SU-DHL-6 (cell line): Measurements from ENCODE around the gene PECR.

Experiments
- H2AFZ ChIP-seq: fragments of 200-600 bp; sonication (generic); 2 replicates; pipeline ENCODE4 v1.6.1; 2014; ENCODE audit warnings: low read depth, mild to moderate bottlenecking, moderate library complexity, mixed read lengths, antibody characterized with exemption, low read length; ENCODE audit not compliant: severe bottlenecking
- H3F3A ChIP-seq: fragments of 200-600 bp; shearing (Covaris generic); 2 replicates; pipeline ENCODE4 v1.6.0; 2016; ENCODE audit warnings: antibody characterized with exemption, mild to moderate bottlenecking; ENCODE audit not compliant: insufficient read depth
- H3K27ac ChIP-seq: fragments of 200-600 bp; sonication (generic); 2 replicates; pipeline ENCODE4 v1.5.1; 2016; ENCODE audit warnings: low read depth, mild to moderate bottlenecking, low read length, moderate library complexity, mixed read lengths
- H3K27me3 ChIP-seq: fragments of 200-600 bp; sonication (generic), shearing (Covaris generic); 2 replicates; pipeline ENCODE4 v1.6.0; 2014; ENCODE audit warnings: mild to moderate bottlenecking, low read length
- H3K36me3 ChIP-seq: fragments of 200-600 bp; sonication (generic); 2 replicates; pipeline ENCODE4 v1.6.1; 2014; ENCODE audit warnings: mild to moderate bottlenecking, low read length, mixed read lengths
- H3K4me2 ChIP-seq: fragments of 300-600, 200-600 bp; shearing (Covaris generic), sonication (generic); 2 replicates; pipeline ENCODE4 v1.6.0; 2014; ENCODE audit warnings: low read length, low read depth, mild to moderate bottlenecking; ENCODE audit not compliant: poor library complexity, severe bottlenecking
- H3K4me3 ChIP-seq: fragments of 200-600 bp; sonication (generic); 2 replicates; pipeline ENCODE4 v1.5.1; 2014; ENCODE audit warnings: antibody characterized with exemption, low read length, mild to moderate bottlenecking, mixed read lengths; ENCODE audit not compliant: insufficient read depth, poor library complexity, severe bottlenecking
- H3K79me2 ChIP-seq: fragments of 200-600 bp; sonication (generic); 2 replicates; pipeline ENCODE4 v1.6.1; 2014; ENCODE audit warnings: mild to moderate bottlenecking, low read length, moderate library complexity; ENCODE audit not compliant: insufficient read depth
- H3K9ac ChIP-seq: fragments of 200-600 bp; sonication (generic); 2 replicates; pipeline ENCODE4 v1.7.0; 2014; ENCODE audit warnings: mild to moderate bottlenecking, low read length
- H3K9me2 ChIP-seq: fragments of 200-600 bp; sonication (generic); replicated peaks from 2 replicates; pipeline ENCODE4 v1.6.1; 2014; ENCODE audit warnings: low read length; ENCODE audit not compliant: insufficient read depth
- H3K9me3 ChIP-seq: fragments of 200-600 bp; sonication (generic); 2 replicates; pipeline ENCODE4 v1.6.1; 2014; ENCODE audit warnings: low read length, mixed read lengths; ENCODE audit not compliant: insufficient read depth
- H4K20me1 ChIP-seq: fragments of 200-600 bp; sonication (generic); 2 replicates; pipeline ENCODE4 v1.6.1; 2014; ENCODE audit warnings: low read depth, mild to moderate bottlenecking, antibody characterized with exemption, low read length, moderate library complexity, mixed read lengths
- EZH2phosphoT487 ChIP-seq: fragments of 200-600 bp; sonication (generic), shearing (Covaris generic); conservative IDR thresholded peaks from 2 replicates; pipeline ENCODE4 v1.6.1; 2018; ENCODE audit warnings: mild to moderate bottlenecking, antibody characterized with exemption, low read length, moderate library complexity, mixed read lengths
- TF ChIP-seq, protein P1 (sequence below): fragments of 200-600 bp; sonication (generic); IDR thresholded peaks from one replicate; pipeline ENCODE4 v1.5.1; 2017; ENCODE audit warnings: antibody characterized with exemption, mild to moderate bottlenecking, low read length, moderate library complexity; ENCODE audit not compliant: insufficient read depth, poor library complexity, severe bottlenecking

PECR gene

DNA sequence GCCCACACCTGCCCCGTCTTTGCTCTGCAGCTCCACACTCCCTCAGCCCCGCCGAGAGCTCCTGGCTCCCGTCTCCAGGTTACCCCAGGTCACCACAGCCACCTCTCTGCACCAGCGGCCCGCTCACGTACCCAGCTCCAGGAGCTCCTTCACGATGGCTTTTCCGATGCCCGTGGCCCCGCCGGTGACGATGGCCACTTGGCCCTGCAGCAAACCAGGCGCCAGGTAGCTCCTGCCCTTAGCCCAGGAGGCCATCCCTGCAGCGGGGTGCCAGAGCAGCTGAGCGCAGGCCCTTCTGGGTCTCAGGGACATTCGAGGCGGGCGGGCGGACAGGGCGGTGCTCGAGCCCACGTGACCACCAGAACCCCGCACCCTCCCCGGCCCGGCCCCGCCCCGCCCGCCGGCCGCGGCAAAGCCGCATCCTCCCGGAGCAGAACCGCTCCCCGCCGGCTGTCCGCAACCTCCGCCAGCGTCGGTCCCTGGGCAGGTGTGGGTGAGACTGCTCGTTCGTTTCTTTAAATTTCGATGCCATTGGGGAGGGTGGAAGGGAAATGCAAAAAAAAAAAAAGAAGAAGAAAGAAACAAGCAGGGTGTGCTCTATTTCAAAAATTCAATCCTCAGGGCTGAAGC is at the start of gene PECR, which contains the start of gene TMEM169:
Gene PECR (minus strand): TSS at position 323 of the 630 bp plus-strand sequence. CDS start 68 bp downstream, at position 255.
Gene TMEM169 (plus strand): TSS at position 433 of the 630 bp plus-strand sequence. CDS start 14,045 bp downstream, outside the sequence.
- no peaks in the 10 kb centered on the region for H3K27me3 ChIP-seq
- no peaks in the 10 kb centered on the region for H3F3A ChIP-seq
- H3K36me3 ChIP-seq = no peaks in the 10 kb centered on the region
- H3K9ac ChIP-seq = peak within 1 kb of the TSS; percentile 64
- H3K4me3 ChIP-seq = peak within 1 kb of the TSS; percentile 67
- no peaks in the 10 kb centered on the region for H3K9me2 ChIP-seq
- no peaks in the 10 kb centered on the region for H4K20me1 ChIP-seq
- no peaks in the 10 kb centered on the region for H3K9me3 ChIP-seq
- no peaks in the 10 kb centered on the region for H3K79me2 ChIP-seq
- H3K4me2 ChIP-seq = peak within 1 kb of the TSS; percentile 69
- no peak within 1 kb of the TSS for H3K27ac ChIP-seq
- TF ChIP-seq EZH2phosphoT487 = no peak
- TF ChIP-seq, protein P1, sequence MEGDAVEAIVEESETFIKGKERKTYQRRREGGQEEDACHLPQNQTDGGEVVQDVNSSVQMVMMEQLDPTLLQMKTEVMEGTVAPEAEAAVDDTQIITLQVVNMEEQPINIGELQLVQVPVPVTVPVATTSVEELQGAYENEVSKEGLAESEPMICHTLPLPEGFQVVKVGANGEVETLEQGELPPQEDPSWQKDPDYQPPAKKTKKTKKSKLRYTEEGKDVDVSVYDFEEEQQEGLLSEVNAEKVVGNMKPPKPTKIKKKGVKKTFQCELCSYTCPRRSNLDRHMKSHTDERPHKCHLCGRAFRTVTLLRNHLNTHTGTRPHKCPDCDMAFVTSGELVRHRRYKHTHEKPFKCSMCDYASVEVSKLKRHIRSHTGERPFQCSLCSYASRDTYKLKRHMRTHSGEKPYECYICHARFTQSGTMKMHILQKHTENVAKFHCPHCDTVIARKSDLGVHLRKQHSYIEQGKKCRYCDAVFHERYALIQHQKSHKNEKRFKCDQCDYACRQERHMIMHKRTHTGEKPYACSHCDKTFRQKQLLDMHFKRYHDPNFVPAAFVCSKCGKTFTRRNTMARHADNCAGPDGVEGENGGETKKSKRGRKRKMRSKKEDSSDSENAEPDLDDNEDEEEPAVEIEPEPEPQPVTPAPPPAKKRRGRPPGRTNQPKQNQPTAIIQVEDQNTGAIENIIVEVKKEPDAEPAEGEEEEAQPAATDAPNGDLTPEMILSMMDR = no peak
- peak within 1 kb of the TSS; percentile 97 for H2AFZ ChIP-seq

GRCh38 chr2:216130346-216130971 is 48.9 kb upstream of the PECR start:
- H3K27me3 ChIP-seq = no peaks in the 10 kb centered on the region
- H3K36me3 ChIP-seq = peaks cover 74% of the 10 kb centered on the region
- TF ChIP-seq, protein P1 = no peak
- TF ChIP-seq EZH2phosphoT487 = no peak
- peaks cover 54% of the 10 kb centered on the region for H3K79me2 ChIP-seq
- H3K9ac ChIP-seq = no peak overlapping the region
- no peaks in the 10 kb centered on the region for H3K9me2 ChIP-seq
- H3F3A ChIP-seq = 0 out of 2 replicates have a peak, but pooled peaks cover 7% of the 10 kb centered on the region
- H3K27ac ChIP-seq = no peak overlapping the region
- peaks cover 37% of the 10 kb centered on the region for H4K20me1 ChIP-seq
- no peak overlapping the region for H3K4me2 ChIP-seq
- no peak overlapping the region for H3K4me3 ChIP-seq
- no peaks in the 10 kb centered on the region for H3K9me3 ChIP-seq
- H2AFZ ChIP-seq = no peak overlapping the region

GRCh38 chr2:216126943-216127342 is 45.3 kb upstream of the PECR start:
- Histone ChIP-seq H3K9me2 (no peaks in the 10 kb centered on the region), H4K20me1 (peaks cover 51% of the 10 kb centered on the region), H2AFZ (no peak overlapping the region), H3K27ac (no peak overlapping the region), H3K4me3 (no peak overlapping the region), H3K9ac (no peak overlapping the region), H3K36me3 (peaks cover 70% of the 10 kb centered on the region), H3K79me2 (peaks cover 58% of the 10 kb centered on the region), H3K27me3 (no peaks in the 10 kb centered on the region), H3K4me2 (no peak overlapping the region), H3K9me3 (no peaks in the 10 kb centered on the region), H3F3A (0 out of 2 replicates have a peak, but pooled peaks cover 7% of the 10 kb centered on the region)
- no peak for TF ChIP-seq EZH2phosphoT487
- TF ChIP-seq, protein P1 = no peak
